H1 (cell line): Measurements from ENCODE around the gene ABCG1. TPM values are rescaled to one million over a fixed set of nuclear protein-coding genes. Genes with fewer than 3 reads are reported as not detected.

Experiments used
- CTCF ChIA-PET: fragments of 300-600 bp; sonication (Branson Sonifier 250); formaldehyde crosslinking; loops from one replicate; lab custom pipeline; 2021; ENCODE audit not compliant: partially characterized antibody; lab: Charles Lee
- POLR2A ChIA-PET: fragments of 300-600 bp; sonication (Branson Sonifier 250); formaldehyde crosslinking; loops from one replicate; lab custom pipeline; 2021; ENCODE audit warnings: inconsistent platforms; ENCODE audit not compliant: partially characterized antibody; lab: Charles Lee
- DNase-seq, 2 experiments: peaks; one replicate each; pipeline versions ENCODE4 v3.0.0 to v3.0.0-alpha.2; 2010 to 2022; ENCODE audit warnings: low spot score in 2 of 2, low read depth in 1 of 2, mixed read lengths in 1 of 2
- FAIRE-seq: peaks from 2 replicates; lab custom pipeline; 2011; peaks lifted over from hg19 to GRCh38; lab: Jason Lieb, UNC
- H2AFZ ChIP-seq: 2 replicates; pipeline ENCODE4 v1.8.1; 2012; ENCODE audit warnings: low read length, inconsistent platforms
- H2AK5ac ChIP-seq: 2 replicates; pipeline ENCODE4 v1.6.1; 2013; ENCODE audit warnings: low read depth, low read length
- H2BK120ac ChIP-seq: replicated peaks from 2 replicates; pipeline ENCODE3; 2013; ENCODE audit warnings: low read depth, low read length, inconsistent platforms
- H2BK12ac ChIP-seq: 2 replicates; pipeline ENCODE4 v1.6.1; 2013; ENCODE audit warnings: low read depth, low read length
- H2BK15ac ChIP-seq: 2 replicates; pipeline ENCODE4 v1.6.1; 2013; ENCODE audit warnings: low read length
- H2BK20ac ChIP-seq: 2 replicates; pipeline ENCODE4 v1.6.1; 2013; ENCODE audit warnings: low read length
- H2BK5ac ChIP-seq: 2 replicates; pipeline ENCODE4 v1.6.1; 2013; ENCODE audit warnings: low read depth, low read length
- H3K14ac ChIP-seq: 2 replicates; pipeline ENCODE4 v1.6.1; 2013; ENCODE audit warnings: inconsistent platforms; ENCODE audit not compliant: insufficient read length
- H3K18ac ChIP-seq: 2 replicates; pipeline ENCODE4 v1.6.1; 2013; ENCODE audit warnings: low read length; ENCODE audit errors: extremely low read depth
- H3K23ac ChIP-seq: 2 replicates; pipeline ENCODE4 v1.6.1; 2013; ENCODE audit warnings: inconsistent platforms; ENCODE audit not compliant: insufficient read length
- H3K23me2 ChIP-seq: 2 replicates; pipeline ENCODE4 v1.6.1; 2013; ENCODE audit warnings: low read depth, low read length
- H3K27ac ChIP-seq: 2 replicates; pipeline ENCODE4 v1.6.1; 2011; ENCODE audit warnings: low read depth, low read length, inconsistent platforms
- H3K27me3 ChIP-seq, 4 experiments: replicated peaks in 1 of 4; 1 replicate in 1 of 4; 2 replicates in 3 of 4; pipeline versions ENCODE4 v1.6.1 to v1.8.1; 2011 to 2013; ENCODE audit warnings: low read length in 3 of 4, mild to moderate bottlenecking in 3 of 4, inconsistent platforms in 2 of 4, mixed read lengths in 2 of 4, moderate library complexity in 1 of 4; ENCODE audit not compliant: control insufficient read depth in 3 of 4, insufficient read depth in 3 of 4; ENCODE audit errors: extremely low read depth in 1 of 4
- H3K36me3 ChIP-seq, 4 experiments: 2 replicates each; pipeline versions ENCODE4 v1.6.1 to v1.8.1; 2011 to 2013; ENCODE audit warnings: mild to moderate bottlenecking in 4 of 4, low read length in 3 of 4, moderate library complexity in 2 of 4, control low read depth in 1 of 4, inconsistent platforms in 1 of 4; ENCODE audit not compliant: insufficient read depth in 4 of 4, control insufficient read depth in 2 of 4
- H3K4ac ChIP-seq: replicated peaks from 2 replicates; pipeline ENCODE3; 2013; ENCODE audit warnings: low read length, low read depth, mixed read lengths, inconsistent platforms; ENCODE audit not compliant: insufficient read length
- H3K4me1 ChIP-seq, 4 experiments: replicated peaks in 1 of 4; 1 replicate in 1 of 4; 2 replicates in 3 of 4; pipeline versions ENCODE4 v1.6.1 to v1.8.1; 2011 to 2013; ENCODE audit warnings: low read length in 3 of 4, inconsistent platforms in 2 of 4, mixed read lengths in 1 of 4; ENCODE audit not compliant: insufficient read depth in 4 of 4, control insufficient read depth in 3 of 4
- H3K4me2 ChIP-seq, 2 experiments: 2 replicates each; pipeline versions ENCODE4 v1.6.1 to v1.8.1; 2011 to 2013; ENCODE audit warnings: low read depth in 2 of 2, low read length in 2 of 2, control low read depth in 1 of 2, inconsistent platforms in 1 of 2, mild to moderate bottlenecking in 1 of 2; ENCODE audit not compliant: insufficient read depth in 1 of 2
- H3K4me3 ChIP-seq, 4 experiments: fragments of 200-600, 300-600 bp in 1 of 4; sonication (generic), shearing (Covaris generic), sonication (Bioruptor Twin) in 1 of 4; 2 replicates each; pipeline versions ENCODE4 v1.5.1 to v1.8.1; 2011 to 2016; ENCODE audit warnings: low read length in 4 of 4, low read depth in 3 of 4, control low read depth in 2 of 4, inconsistent platforms in 2 of 4, mild to moderate bottlenecking in 2 of 4, mixed read lengths in 1 of 4, moderate library complexity in 1 of 4; ENCODE audit not compliant: insufficient read depth in 2 of 4; ENCODE audit errors: extremely low read depth in 1 of 4
- H3K56ac ChIP-seq: replicated peaks from 2 replicates; pipeline ENCODE3; 2013; ENCODE audit warnings: low read depth, mild to moderate bottlenecking, mixed read lengths, low read length, inconsistent platforms; ENCODE audit not compliant: insufficient read length
- H3K79me1 ChIP-seq: 2 replicates; pipeline ENCODE4 v1.6.1; 2013; ENCODE audit warnings: low read depth, low read length, control low read depth
- H3K79me2 ChIP-seq, 2 experiments: 2 replicates each; pipeline versions ENCODE4 v1.6.1 to v1.8.1; 2012 to 2013; ENCODE audit warnings: low read length in 2 of 2, mild to moderate bottlenecking in 2 of 2, inconsistent platforms in 1 of 2; ENCODE audit not compliant: insufficient read depth in 2 of 2, control insufficient read depth in 1 of 2
- H3K9ac ChIP-seq, 4 experiments: replicated peaks in 1 of 4; 1 replicate in 1 of 4; 2 replicates in 3 of 4; pipeline versions ENCODE4 v1.6.1 to v1.8.1; 2011 to 2013; ENCODE audit warnings: low read depth in 3 of 4, low read length in 3 of 4, control low read depth in 2 of 4, mild to moderate bottlenecking in 2 of 4, moderate library complexity in 2 of 4, inconsistent platforms in 1 of 4; ENCODE audit errors: extremely low read depth in 1 of 4
- H3K9me3 ChIP-seq, 2 experiments: 2 replicates each; pipeline versions ENCODE4 v1.6.1 to v1.8.1; 2012 to 2013; ENCODE audit warnings: mild to moderate bottlenecking in 2 of 2, moderate library complexity in 2 of 2, control low read depth in 1 of 2, inconsistent platforms in 1 of 2, low read depth in 1 of 2, low read length in 1 of 2, mixed read lengths in 1 of 2; ENCODE audit not compliant: insufficient read depth in 2 of 2
- H4K20me1 ChIP-seq, 2 experiments: replicated peaks in 1 of 2; 2 replicates each; pipeline versions ENCODE3 to v1.8.1; 2011 to 2013; ENCODE audit warnings: inconsistent platforms in 2 of 2, low read length in 2 of 2, mild to moderate bottlenecking in 1 of 2; ENCODE audit not compliant: insufficient read depth in 2 of 2, control insufficient read depth in 1 of 2
- H4K5ac ChIP-seq: 2 replicates; pipeline ENCODE4 v1.6.1; 2013; ENCODE audit warnings: low read length, low read depth, mixed read lengths, inconsistent platforms; ENCODE audit not compliant: insufficient read length
- H4K8ac ChIP-seq: 2 replicates; pipeline ENCODE4 v1.8.0; 2013; ENCODE audit warnings: mild to moderate bottlenecking, moderate library complexity, low read length, inconsistent platforms; ENCODE audit not compliant: insufficient read depth; ENCODE audit errors: extremely low read depth
- H4K91ac ChIP-seq: replicated peaks from 2 replicates; pipeline ENCODE3; 2013; ENCODE audit warnings: low read length, mixed read lengths, inconsistent platforms; ENCODE audit not compliant: insufficient read length
- CHD2 ChIP-seq: IDR thresholded peaks from 2 replicates; pipeline ENCODE4 v1.6.1; 2012; ENCODE audit warnings: low read length, improper control_type of control experiment
- CTBP2 ChIP-seq: IDR thresholded peaks from 2 replicates; pipeline ENCODE4 v1.7.0; 2011; ENCODE audit warnings: borderline replicate concordance, mild to moderate bottlenecking, moderate library complexity, mixed read lengths, low read length; ENCODE audit not compliant: insufficient read depth, insufficient read length
- EZH2 ChIP-seq: fragments of 200-600 bp; sonication (generic); IDR thresholded peaks from 2 replicates; pipeline ENCODE4 v1.7.1; 2012; ENCODE audit warnings: low read depth, mild to moderate bottlenecking, moderate library complexity, low read length, inconsistent platforms; ENCODE audit not compliant: severe bottlenecking
- JUN ChIP-seq: IDR thresholded peaks from 2 replicates; pipeline ENCODE4 v1.6.1; 2011; ENCODE audit warnings: low read depth, mild to moderate bottlenecking, improper control_type of control experiment, low read length
- NRF1 ChIP-seq: IDR thresholded peaks from 2 replicates; pipeline ENCODE4 v1.6.1; 2011; ENCODE audit warnings: mild to moderate bottlenecking, low read depth, low read length, improper control_type of control experiment
- PHF8 ChIP-seq: fragments of 200-600 bp; sonication (generic); conservative IDR thresholded peaks from 2 replicates; pipeline ENCODE4 v1.7.1; 2012; ENCODE audit warnings: low read depth, mild to moderate bottlenecking, inconsistent platforms, low read length, moderate library complexity
- POLR2AphosphoS5 ChIP-seq: IDR thresholded peaks from 2 replicates; pipeline ENCODE4 v1.6.1; 2011; ENCODE audit warnings: low read depth, low read length
- RBBP5 ChIP-seq: IDR thresholded peaks from 2 replicates; pipeline ENCODE4 v1.7.1; 2012; ENCODE audit warnings: low read depth, mild to moderate bottlenecking, inconsistent platforms, low read length, moderate library complexity, borderline replicate concordance
- SAP30 ChIP-seq: fragments of 300-600 bp; sonication (generic); IDR thresholded peaks from 2 replicates; pipeline ENCODE4 v1.7.1; 2012; ENCODE audit warnings: low read length, moderate library complexity, mild to moderate bottlenecking, inconsistent platforms; ENCODE audit not compliant: insufficient read depth, insufficient replicate concordance
- SIX5 ChIP-seq: IDR thresholded peaks from 2 replicates; pipeline ENCODE4 v1.6.1; 2011; ENCODE audit warnings: mild to moderate bottlenecking, low read depth, low read length
- SP1 ChIP-seq: IDR thresholded peaks from 2 replicates; pipeline ENCODE4 v1.6.1; 2011; ENCODE audit warnings: low read depth, low read length
- TAF1 ChIP-seq: IDR thresholded peaks from 2 replicates; pipeline ENCODE4 v1.6.1; 2011; ENCODE audit warnings: mild to moderate bottlenecking, low read depth, low read length
- TBP ChIP-seq: IDR thresholded peaks from 2 replicates; pipeline ENCODE4 v1.6.1; 2011; ENCODE audit warnings: low read depth, low read length, improper control_type of control experiment
- WGBS, 2 experiments: shearing (Covaris generic) in 1 of 2; methylation state at CpG; one replicate each; pipeline versions ENCODE4 v1.1.6 to v1.1.7; 2013 to 2015; ENCODE audit warnings: low lambda C conversion rate in 2 of 2, mixed read lengths in 2 of 2, inconsistent platforms in 1 of 2, low coverage in 1 of 2, missing lambda C conversion rate in 1 of 2; ENCODE audit not compliant: insufficient replicate concordance in 2 of 2, insufficient coverage in 1 of 2, insufficient read length in 1 of 2; ENCODE audit errors: extremely low coverage in 1 of 2, missing lambda C conversion rate in 1 of 2; 5-methylcytosine and 5-hydroxymethylcytosine counted together
- polyA plus RNA-seq, 7 experiments: library from polyadenylated mRNA; depleted of rRNA in 3 of 7; stranded (reverse) in 5 of 7; unstranded in 2 of 7; fragments of >200 nt in 5 of 7; fragments of 200-250 nt in 2 of 7; gene quantifications; 1 replicate in 5 of 7; 2 replicates in 1 of 7; 4 replicates in 1 of 7; pipeline versions ENCODE4 v1.2.1 to v1.2.3, GENCODE V29; 2011 to 2013; ENCODE audit warnings: missing spikeins in 2 of 7, mixed read lengths in 2 of 7
- total RNA-seq: library from RNA; stranded (reverse); fragmentation: NEBNext Ultra II Directional; extraction: Animal tissue kit (Norgen Biotek cat#: 25700); gene quantifications from 2 replicates; pipeline ENCODE4 v1.2.1, GENCODE V29; 2021
- TF ChIP-seq, protein P1 (sequence below): IDR thresholded peaks from 2 replicates; pipeline ENCODE4 v1.6.1; 2011; ENCODE audit warnings: low read length, improper control_type of control experiment

ABCG1 gene
- total and polyA plus RNA-seq, 2 of the 8 experiments (the other 6 are each of a cell fraction or from before 2014, with no cell fraction given), result 2.1 to 4.0 TPM

DNA sequence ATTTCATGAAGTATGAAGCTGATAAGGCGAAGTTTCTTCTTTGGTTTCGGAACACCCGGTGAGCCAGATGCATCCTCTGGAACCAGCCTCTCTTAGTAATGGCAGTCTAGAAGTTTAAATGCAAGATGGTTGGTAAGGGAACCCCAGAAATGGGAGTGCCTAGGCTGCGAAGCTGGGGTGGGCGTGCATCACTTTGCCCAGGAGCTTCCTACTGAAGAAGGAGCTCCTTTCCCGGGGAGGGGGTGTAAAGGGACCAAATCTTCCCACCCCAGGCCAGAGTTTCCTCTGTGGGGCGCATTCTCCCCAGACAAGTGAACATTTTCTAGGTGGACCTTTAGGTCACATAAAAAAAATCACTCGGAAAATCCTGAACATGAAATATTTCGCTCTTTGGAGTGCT lies 127.5 kb downstream of the ABCG1 start:
- no peak for FAIRE-seq
- no peak overlapping the region for H2AFZ ChIP-seq
- no peak overlapping the region for H2BK5ac ChIP-seq
- no peak overlapping the region for H3K23ac ChIP-seq
- H4K8ac ChIP-seq, result no peak overlapping the region
- 86% methylated on average over 9 of the region's 9 CpGs; no CpG with 5 or more reads in 1 of the 2 experiments for WGBS, 2 experiments
- H2AK5ac ChIP-seq, result no peak overlapping the region
- H3K4me3 ChIP-seq, result no peak overlapping the region
- H2BK20ac ChIP-seq, result no peak overlapping the region
- ChIA-PET POLR2A (no interaction called here), CTCF (interaction anchor here (0.8 to 3.4 kb wide), 6 partner anchors 9 to 221 kb away, joined by 3 to 22 read pairs (median 3); no protein-coding TSS in a partner anchor)
- no peak overlapping the region for H4K5ac ChIP-seq
- no peaks in the 10 kb centered on the region for H3K36me3 ChIP-seq
- no peak overlapping the region for H3K4ac ChIP-seq
- no peaks in the 10 kb centered on the region for H4K20me1 ChIP-seq
- no peak overlapping the region for H2BK12ac ChIP-seq
- H3K4me1 ChIP-seq, result peaks cover 0 to 4% (median 0%) of the 10 kb centered on the region in 4 experiments; a peak in 2 of 7 replicates
- no peaks in the 10 kb centered on the region for H3K79me2 ChIP-seq
- H3K56ac ChIP-seq, result no peak overlapping the region
- no peak overlapping the region for H2BK15ac ChIP-seq
- H4K91ac ChIP-seq, result no peak overlapping the region
- H3K27ac ChIP-seq, result no peak overlapping the region
- no peaks in the 10 kb centered on the region for H3K27me3 ChIP-seq
- H2BK120ac ChIP-seq, result no peak overlapping the region
- H3K4me2 ChIP-seq, result no peak overlapping the region
- H3K79me1 ChIP-seq, result no peaks in the 10 kb centered on the region
- H3K9ac ChIP-seq, result no peak overlapping the region
- H3K18ac ChIP-seq, result no peak overlapping the region
- no peaks in the 10 kb centered on the region for H3K9me3 ChIP-seq
- no peak overlapping the region for H3K14ac ChIP-seq
- no peak for DNase-seq
- no peaks in the 10 kb centered on the region for H3K23me2 ChIP-seq
- TF ChIP-seq, protein P1, sequence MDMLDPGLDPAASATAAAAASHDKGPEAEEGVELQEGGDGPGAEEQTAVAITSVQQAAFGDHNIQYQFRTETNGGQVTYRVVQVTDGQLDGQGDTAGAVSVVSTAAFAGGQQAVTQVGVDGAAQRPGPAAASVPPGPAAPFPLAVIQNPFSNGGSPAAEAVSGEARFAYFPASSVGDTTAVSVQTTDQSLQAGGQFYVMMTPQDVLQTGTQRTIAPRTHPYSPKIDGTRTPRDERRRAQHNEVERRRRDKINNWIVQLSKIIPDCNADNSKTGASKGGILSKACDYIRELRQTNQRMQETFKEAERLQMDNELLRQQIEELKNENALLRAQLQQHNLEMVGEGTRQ, result no peak
- TF ChIP-seq SP1, result no peak
- TF ChIP-seq CTBP2, result no peak
- TF ChIP-seq RBBP5, result no peak
- TF ChIP-seq NRF1, result no peak
- TF ChIP-seq POLR2AphosphoS5, result no peak
- TF ChIP-seq SAP30, result no peak
- no peak for TF ChIP-seq TAF1
- no peak for TF ChIP-seq JUN
- no peak for TF ChIP-seq CHD2
- no peak for TF ChIP-seq PHF8
- no peak for TF ChIP-seq SIX5
- TF ChIP-seq EZH2, result no peak
- TF ChIP-seq TBP, result no peak
